GM12891 (cell line): ENCODE results near the gene TNS3.

ENCODE experiments used
- PAX5 ChIP-seq: IDR thresholded peaks from 2 replicates; pipeline ENCODE4 v1.6.1; 2011; ENCODE audit warnings: low read length, moderate library complexity, mild to moderate bottlenecking; ENCODE audit not compliant: insufficient read depth, severe bottlenecking
- POLR2A ChIP-seq: IDR thresholded peaks from 2 replicates; pipeline ENCODE4 v1.6.1; 2011; ENCODE audit warnings: low read depth, low read length, control low read depth
- POLR2AphosphoS5 ChIP-seq: IDR thresholded peaks from 2 replicates; pipeline ENCODE4 v1.6.1; 2011; ENCODE audit warnings: low read depth, low read length, control low read depth
- POU2F2 ChIP-seq: IDR thresholded peaks from 2 replicates; pipeline ENCODE4 v1.6.1; 2011; ENCODE audit warnings: low read depth, mild to moderate bottlenecking, control low read depth, low read length, moderate library complexity
- SPI1 ChIP-seq: IDR thresholded peaks from 2 replicates; pipeline ENCODE4 v1.6.1; 2011; ENCODE audit warnings: low read depth, low read length, control low read depth
- TAF1 ChIP-seq: IDR thresholded peaks from 2 replicates; pipeline ENCODE4 v1.6.1; 2011; ENCODE audit warnings: low read depth, low read length, control low read depth

GRCh38 chr7:47529826-47530555, 51.9 kb downstream of the TNS3 start:
- TF ChIP-seq POLR2A (no peak), TAF1 (no peak), POLR2AphosphoS5 (no peak), SPI1 (no peak), PAX5 (no peak), POU2F2 (no peak)
